DMS 273 treated with DMSO at 0.1 percent for 48 hours (cell line): Measurements from ENCODE around the gene PCYT2.
"Not testable (repeated sequence)": the region's sequence is repeated elsewhere in the genome, so short reads cannot be mapped to it uniquely, and the experiment has no call there.

Experiments used
- DNase-seq: peaks from one replicate; lab custom pipeline; 2025; lab: John Stamatoyannopoulos, UW

The PCYT2 gene

GRCh38 chr17:81911277-81911961 is at the start of gene PCYT2:
PCYT2 (minus strand) TSS chr17:81911399; CDS start chr17:81911355, 44 bp downstream.
- DNase-seq, result peak; percentile 60

GRCh38 chr17:81960130-81960958 is 49.1 kb upstream of the PCYT2 start:
- no peak for DNase-seq

DNA sequence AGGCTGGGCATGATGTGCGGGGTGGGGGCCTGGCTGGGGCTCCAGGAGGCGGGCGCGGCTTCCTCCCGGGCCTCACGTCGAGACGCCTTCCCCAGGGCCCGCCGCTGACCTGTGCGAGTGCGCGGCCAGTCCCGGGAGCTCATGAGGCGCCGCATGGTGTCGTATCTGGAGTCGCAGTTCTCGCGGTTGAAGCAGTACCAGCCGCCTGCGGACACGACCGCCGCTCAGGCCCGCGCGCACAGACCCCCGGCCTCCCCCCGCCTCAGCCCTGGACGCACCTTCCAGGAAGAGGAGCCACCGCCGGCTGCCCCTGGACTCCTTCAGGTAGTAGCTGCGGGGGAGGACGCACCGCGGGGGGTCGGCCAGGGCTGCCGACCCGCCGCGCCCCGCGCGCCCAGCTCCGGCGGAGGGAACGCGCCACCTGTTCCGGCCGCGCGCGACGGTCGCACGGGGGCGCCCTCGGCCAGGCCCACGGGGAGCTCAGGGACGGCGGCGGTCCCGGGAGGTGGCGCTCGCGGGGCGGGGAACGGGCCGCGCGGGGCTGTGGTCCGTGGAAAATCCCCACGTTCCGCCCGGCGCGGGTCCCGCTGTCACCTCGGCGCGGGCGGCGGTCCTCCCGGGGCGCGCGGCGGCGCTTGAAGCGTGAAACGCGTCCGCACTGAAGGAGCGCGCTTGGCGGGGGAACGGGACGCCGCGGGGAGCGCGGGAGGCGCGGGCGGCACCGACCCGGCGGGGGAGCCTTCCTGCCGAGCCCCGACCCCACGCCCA is 48.3 kb upstream of the PCYT2 start:
- no peak for DNase-seq

DNA sequence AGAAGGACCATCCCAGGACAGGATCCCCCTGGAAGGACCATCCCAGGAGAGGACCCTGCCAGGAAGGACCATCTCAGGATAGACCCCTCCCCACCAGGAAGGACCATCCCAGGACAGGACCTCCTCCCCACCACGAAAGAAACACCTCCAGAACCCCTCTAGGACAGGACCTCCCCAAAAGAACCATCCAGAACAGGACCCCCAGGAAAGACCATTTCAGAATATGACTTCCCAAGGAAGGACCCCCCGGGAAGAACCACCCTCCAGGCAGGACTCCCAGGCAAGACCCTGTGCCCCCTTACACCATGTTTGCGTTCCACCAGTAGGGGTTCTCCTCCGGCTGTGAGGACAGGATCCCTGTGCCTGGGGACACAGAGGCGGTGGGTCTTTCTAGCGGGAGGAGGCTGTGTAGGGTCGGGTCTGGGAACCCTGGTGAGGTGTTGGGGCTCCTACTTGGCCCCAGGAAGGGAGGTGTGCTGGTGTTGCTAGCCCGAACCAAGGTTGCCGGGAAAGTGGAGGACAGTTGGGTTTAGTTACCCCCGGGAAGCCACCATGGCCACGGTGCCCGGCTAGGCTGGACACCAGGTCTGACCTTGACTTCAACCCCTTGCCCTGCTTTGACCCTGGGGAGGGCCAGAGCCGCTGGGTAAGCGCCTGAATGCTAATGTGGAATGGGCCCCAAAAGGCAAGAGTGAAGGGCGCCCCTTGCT is 47.6 kb upstream of the PCYT2 start:
- no peak for DNase-seq

GRCh38 chr17:81957691-81958432 is 46.7 kb upstream of the PCYT2 start:
- no peak for DNase-seq

DNA sequence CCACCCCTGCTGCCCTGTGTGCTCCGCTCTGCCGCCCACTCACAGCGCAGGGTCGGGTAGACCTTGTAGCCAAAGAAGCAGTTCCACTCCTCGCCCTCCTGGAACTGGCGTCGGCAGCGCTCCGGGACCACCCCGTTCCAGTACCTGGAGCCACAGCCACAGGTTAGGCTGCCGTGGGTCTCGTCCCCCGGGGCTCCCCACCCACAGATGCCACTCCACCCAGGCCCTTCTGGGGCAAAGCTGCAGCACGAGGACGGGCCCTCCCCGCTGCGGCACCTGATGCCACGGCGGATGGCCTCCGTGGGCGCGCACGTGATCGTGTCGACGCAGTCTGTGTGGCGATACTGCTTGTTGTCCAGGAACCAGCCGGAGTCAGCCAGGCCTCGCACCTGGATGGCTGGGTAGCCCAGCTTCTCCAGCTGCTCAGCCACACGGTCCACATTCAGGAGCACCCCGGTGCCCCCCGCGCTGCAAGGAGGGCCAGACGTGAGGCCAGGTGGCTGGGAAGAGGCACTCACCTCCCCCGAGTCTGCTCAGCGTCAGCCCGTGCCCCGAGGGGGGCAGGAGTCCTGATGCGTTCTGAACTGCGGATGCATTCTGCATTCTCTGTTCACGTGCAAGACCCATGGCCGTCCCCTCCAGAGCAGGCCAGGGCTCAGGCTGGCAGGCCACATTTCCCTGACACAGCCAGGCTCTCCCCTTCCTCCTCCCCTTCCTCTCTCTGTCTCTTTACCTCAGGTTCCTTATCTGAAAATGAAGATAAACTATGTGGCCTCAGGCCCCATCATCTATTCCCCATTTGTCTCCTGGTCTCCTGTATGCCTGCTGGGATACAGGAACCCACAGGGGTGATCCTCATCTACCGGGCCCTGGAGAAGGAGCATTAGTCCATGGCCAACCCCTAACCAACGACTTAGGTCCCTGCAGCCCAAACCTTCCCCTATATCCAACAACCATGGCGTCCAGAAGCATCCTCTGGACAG is 45.7 kb upstream of the PCYT2 start:
- DNase-seq, result no peak

- DNase-seq, result no peak
These were observed 44.8 kb upstream of the PCYT2 start for GRCh38 chr17:81955756-81956544.

DNA sequence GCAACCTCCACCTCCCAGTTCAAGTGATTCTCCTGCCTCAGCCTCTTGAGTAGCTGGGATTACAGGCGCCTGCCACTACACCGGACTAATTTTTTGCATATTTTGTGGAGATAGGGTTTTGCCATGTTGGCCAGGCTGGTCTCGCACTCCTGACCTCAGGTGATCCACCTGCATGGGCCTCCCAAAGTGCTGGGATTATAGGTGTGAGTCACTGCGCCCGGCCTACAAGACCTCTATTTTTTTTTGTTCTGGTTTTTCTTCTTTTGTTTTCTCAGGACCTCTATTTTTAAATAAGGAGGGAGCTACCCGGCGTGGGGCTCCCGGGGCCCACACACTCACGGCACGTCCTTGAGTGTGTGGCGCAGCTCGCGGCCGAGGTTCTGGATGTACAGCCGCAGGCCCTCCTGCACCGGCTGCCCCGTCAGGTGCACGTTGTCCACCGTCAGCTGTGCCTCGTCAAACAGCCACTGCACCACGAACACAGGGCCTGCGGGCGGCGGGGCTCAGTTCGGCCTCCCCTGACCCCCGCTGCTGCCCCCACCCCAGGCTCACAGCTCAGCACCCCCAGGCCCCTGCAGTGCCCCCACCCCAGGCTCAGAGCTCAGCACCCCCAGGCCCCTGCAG is 44.0 kb upstream of the PCYT2 start:
- no peak for DNase-seq

- no peak for DNase-seq
These were observed 43.2 kb upstream of the PCYT2 start for GRCh38 chr17:81954131-81955057.

DNA sequence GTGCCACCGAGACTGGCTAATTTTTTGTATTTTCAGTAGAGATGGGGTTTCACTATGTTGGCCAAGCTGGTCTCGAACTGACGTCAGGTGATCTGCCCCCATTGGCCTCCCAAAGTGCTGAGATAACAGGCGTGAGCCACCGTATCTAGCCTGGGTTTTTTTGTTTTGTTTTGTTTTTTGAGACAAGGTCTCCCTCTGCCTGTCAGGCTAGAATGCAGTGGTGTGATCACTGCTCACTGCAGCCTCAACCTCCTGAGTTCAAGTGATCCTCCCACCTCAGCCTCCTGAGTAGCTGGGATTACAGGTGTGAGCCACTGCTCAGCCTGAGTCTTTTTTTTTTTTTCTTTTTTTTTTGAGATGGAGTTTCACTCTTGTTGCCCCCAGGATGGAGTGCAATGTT is 42.2 kb upstream of the PCYT2 start:
- not testable (repeated sequence) for DNase-seq

- no peak for DNase-seq
These were observed 41.6 kb upstream of the PCYT2 start for GRCh38 chr17:81952792-81953228.

GRCh38 chr17:81951785-81952684 is 40.8 kb upstream of the PCYT2 start:
- DNase-seq, result no peak

- no peak for DNase-seq
These were observed 39.3 kb upstream of the PCYT2 start for GRCh38 chr17:81950501-81950900.

GRCh38 chr17:81948635-81949378 is 37.6 kb upstream of the PCYT2 start:
- DNase-seq, result no peak

GRCh38 chr17:81947189-81947588 is 36.0 kb upstream of the PCYT2 start, which contains the start of gene MYADML2:
MYADML2 (minus strand) TSS chr17:81947233; CDS start chr17:81941741, 5,492 bp downstream.
- no peak for DNase-seq

DNA sequence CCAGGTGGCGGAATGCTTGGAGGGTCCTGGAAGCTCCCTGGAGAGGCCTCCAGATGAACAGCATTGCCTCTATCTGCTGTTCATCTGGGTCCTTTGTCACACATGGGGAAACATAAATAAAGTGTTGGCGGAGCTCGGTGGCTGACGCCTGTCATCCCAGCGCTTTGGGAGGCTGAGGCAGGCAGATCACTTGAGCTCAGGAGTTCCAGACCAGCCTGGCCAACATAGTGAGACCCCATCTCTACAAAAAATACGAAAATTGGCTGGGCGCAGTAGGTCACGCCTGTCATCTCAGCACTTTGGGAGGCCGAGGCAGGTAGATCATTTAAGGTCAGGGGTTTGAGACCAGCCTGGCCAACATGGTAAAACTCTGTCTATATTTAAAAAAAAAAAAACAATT is 33.7 kb upstream of the PCYT2 start:
- no peak for DNase-seq
